ENCODE results near the gene BRSK2.

Gene BRSK2

DNA sequence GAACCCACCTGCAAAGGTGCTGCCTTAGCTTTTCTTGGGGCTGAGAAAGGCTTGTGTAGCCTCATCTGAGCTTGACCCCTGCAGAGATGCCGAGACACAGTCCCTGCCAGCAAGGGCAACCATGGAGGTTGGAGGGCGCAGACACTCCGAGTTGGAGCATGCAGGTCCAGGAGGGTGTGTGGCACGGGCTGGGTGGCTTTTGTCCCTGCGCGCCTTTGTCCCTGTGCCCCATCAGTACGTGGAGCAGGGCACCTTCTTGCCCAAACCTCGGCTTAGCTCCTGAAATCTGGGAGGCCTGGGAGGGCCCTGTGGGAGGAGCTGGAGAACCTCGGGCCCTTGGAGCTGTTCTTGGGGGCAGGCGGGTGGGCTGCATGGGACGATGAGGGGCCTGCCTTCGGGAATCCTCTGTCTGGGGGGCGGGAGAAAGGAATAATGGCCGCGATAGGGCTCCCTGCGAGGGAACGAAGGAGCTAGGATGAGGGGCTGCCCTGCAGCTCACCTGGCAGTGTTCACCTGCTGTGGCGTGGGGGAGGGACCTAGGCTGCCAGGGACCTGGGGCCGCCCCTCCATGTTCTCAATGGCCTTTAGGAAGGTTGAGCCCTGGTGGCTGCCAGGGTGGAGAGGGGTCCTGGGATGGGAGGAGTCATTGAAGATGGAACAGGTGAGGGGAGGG is 3.4 kb downstream of the BRSK2 start:
- TF ChIP-seq CEBPB (IDR thresholded peaks at IDR 0.05): no peak
- TF ChIP-seq EGR1 (IDR thresholded peaks at IDR 0.05): no peak
- TF ChIP-seq REST (IDR thresholded peaks at IDR 0.05; ENCODE audit: low read depth): no peak
- TF ChIP-seq TEAD4 (IDR thresholded peaks at IDR 0.05): no peak
- TF ChIP-seq TCF12 (IDR thresholded peaks at IDR 0.05; ENCODE audit: low read depth): no peak
- TF ChIP-seq, protein P1, sequence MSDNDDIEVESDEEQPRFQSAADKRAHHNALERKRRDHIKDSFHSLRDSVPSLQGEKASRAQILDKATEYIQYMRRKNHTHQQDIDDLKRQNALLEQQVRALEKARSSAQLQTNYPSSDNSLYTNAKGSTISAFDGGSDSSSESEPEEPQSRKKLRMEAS (IDR thresholded peaks at IDR 0.05): no peak
- TF ChIP-seq EP300 (IDR thresholded peaks at IDR 0.05; ENCODE audit: borderline replicate concordance): no peak
- TF ChIP-seq CREB1 (IDR thresholded peaks at IDR 0.05; ENCODE audit: low read depth): no peak
- no peak for TF ChIP-seq RAD21 (IDR thresholded peaks at IDR 0.05; ENCODE audit: low read depth)
- TF ChIP-seq TAF1 (IDR thresholded peaks at IDR 0.05; ENCODE audit: low read depth): no peak
- TF ChIP-seq YY1 (IDR thresholded peaks at IDR 0.05; ENCODE audit: low read depth): no peak
- no peak for TF ChIP-seq NFIC (IDR thresholded peaks at IDR 0.05)
- no peak for TF ChIP-seq ZBTB7A (IDR thresholded peaks at IDR 0.05; ENCODE audit: low read depth)
- TF ChIP-seq, protein P2, sequence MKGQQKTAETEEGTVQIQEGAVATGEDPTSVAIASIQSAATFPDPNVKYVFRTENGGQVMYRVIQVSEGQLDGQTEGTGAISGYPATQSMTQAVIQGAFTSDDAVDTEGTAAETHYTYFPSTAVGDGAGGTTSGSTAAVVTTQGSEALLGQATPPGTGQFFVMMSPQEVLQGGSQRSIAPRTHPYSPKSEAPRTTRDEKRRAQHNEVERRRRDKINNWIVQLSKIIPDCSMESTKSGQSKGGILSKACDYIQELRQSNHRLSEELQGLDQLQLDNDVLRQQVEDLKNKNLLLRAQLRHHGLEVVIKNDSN (IDR thresholded peaks at IDR 0.05): no peak
- TF ChIP-seq FOXM1 (IDR thresholded peaks at IDR 0.05; ENCODE audit: borderline replicate concordance, low read depth): no peak

DNA sequence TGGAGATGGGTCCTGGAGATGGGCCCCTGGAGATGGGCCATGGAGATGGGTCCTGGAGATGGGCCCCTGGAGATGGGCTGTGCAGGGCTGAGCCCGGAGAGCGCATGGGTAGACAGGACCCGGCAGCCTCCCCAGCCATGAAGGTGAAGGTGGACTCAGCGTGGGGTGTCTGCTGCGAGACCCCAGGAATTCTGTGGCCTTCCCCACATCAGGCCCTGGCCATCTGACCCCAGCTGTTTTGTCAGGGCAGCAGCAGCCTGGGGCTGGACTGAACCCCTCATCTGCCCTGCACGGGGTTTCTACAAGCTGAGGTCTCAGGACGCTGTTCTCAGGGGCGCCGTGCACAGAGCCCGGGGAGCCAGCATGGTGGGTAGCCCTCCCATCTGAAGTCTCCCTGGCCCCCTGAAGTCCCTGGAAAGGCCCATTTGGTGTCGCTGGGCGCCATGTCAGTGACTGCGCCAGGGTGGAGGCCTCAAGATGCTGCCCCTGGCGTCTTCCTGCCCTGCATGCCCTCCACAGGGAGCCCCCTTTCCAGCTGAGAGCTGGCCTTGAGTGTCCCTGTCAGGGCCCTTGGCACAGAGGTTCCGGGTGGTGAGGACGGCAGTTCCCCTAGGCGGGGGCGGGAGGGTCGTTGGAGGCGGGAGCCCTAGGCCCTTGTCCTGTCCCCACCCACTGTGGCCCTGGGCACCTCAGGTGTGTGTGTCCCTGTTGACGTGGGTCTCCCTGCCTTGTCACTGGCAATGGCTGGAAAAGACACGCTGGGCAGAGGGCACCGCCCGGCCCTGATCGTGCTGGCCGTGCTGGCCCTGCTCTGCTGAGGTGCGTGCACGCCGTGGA is 5.4 kb downstream of the BRSK2 start:
- TF ChIP-seq TEAD4 (IDR thresholded peaks at IDR 0.05): no peak
- no peak for TF ChIP-seq CEBPB (IDR thresholded peaks at IDR 0.05)
- TF ChIP-seq REST (IDR thresholded peaks at IDR 0.05; ENCODE audit: low read depth): no peak
- no peak for TF ChIP-seq NFIC (IDR thresholded peaks at IDR 0.05)
- TF ChIP-seq, protein P2 (IDR thresholded peaks at IDR 0.05): no peak
- no peak for TF ChIP-seq RAD21 (IDR thresholded peaks at IDR 0.05; ENCODE audit: low read depth)
- TF ChIP-seq TCF12 (IDR thresholded peaks at IDR 0.05; ENCODE audit: low read depth): no peak
- no peak for TF ChIP-seq ZBTB7A (IDR thresholded peaks at IDR 0.05; ENCODE audit: low read depth)
- TF ChIP-seq CREB1 (IDR thresholded peaks at IDR 0.05; ENCODE audit: low read depth): no peak
- no peak for TF ChIP-seq TAF1 (IDR thresholded peaks at IDR 0.05; ENCODE audit: low read depth)
- TF ChIP-seq FOXM1 (IDR thresholded peaks at IDR 0.05; ENCODE audit: borderline replicate concordance, low read depth): no peak
- TF ChIP-seq, protein P1 (IDR thresholded peaks at IDR 0.05): no peak
- no peak for TF ChIP-seq EP300 (IDR thresholded peaks at IDR 0.05; ENCODE audit: borderline replicate concordance)
- no peak for TF ChIP-seq EGR1 (IDR thresholded peaks at IDR 0.05)
- no peak for TF ChIP-seq YY1 (IDR thresholded peaks at IDR 0.05; ENCODE audit: low read depth)

GRCh38 chr11:1395773-1396374 is 6.1 kb downstream of the BRSK2 start:
- TF ChIP-seq ZBTB7A (IDR thresholded peaks at IDR 0.05; ENCODE audit: low read depth): no peak
- no peak for TF ChIP-seq REST (IDR thresholded peaks at IDR 0.05; ENCODE audit: low read depth)
- no peak for TF ChIP-seq TEAD4 (IDR thresholded peaks at IDR 0.05)
- TF ChIP-seq, protein P2 (IDR thresholded peaks at IDR 0.05): no peak
- no peak for TF ChIP-seq CEBPB (IDR thresholded peaks at IDR 0.05)
- no peak for TF ChIP-seq FOXM1 (IDR thresholded peaks at IDR 0.05; ENCODE audit: borderline replicate concordance, low read depth)
- no peak for TF ChIP-seq TAF1 (IDR thresholded peaks at IDR 0.05; ENCODE audit: low read depth)
- TF ChIP-seq NFIC (IDR thresholded peaks at IDR 0.05): no peak
- TF ChIP-seq, protein P1 (IDR thresholded peaks at IDR 0.05): no peak
- TF ChIP-seq CREB1 (IDR thresholded peaks at IDR 0.05; ENCODE audit: low read depth): no peak
- TF ChIP-seq EGR1 (IDR thresholded peaks at IDR 0.05): no peak
- no peak for TF ChIP-seq RAD21 (IDR thresholded peaks at IDR 0.05; ENCODE audit: low read depth)
- TF ChIP-seq TCF12 (IDR thresholded peaks at IDR 0.05; ENCODE audit: low read depth): no peak
- no peak for TF ChIP-seq EP300 (IDR thresholded peaks at IDR 0.05; ENCODE audit: borderline replicate concordance)
